CD4-positive, CD25-positive, alpha-beta regulatory T cell (primary cell): ENCODE measurements around the gene DGCR6L. TPM values are rescaled to one million over a fixed set of nuclear protein-coding genes. Genes with fewer than 3 reads are reported as not detected.
A peak's percentile ranks its signal among the peaks of the same experiment; 100 is the strongest.
"Not testable (repeated sequence)": the region's sequence is repeated elsewhere in the genome, so short reads cannot be mapped to it uniquely, and the experiment has no call there.

ENCODE experiments used
- ATAC-seq, 2 donors: fragments of 150-1000 bp; cut with Tn5 transposase; one replicate each; pipeline ENCODE4 v1.10.0; 2021; ENCODE audit warnings: low read depth in 2 of 2, moderate number of reproducible peaks in 2 of 2, moderate library complexity in 1 of 2
- DNase-seq, 3 donors: peaks; one replicate each; pipeline versions ENCODE4 v3.0.0 to v3.0.0-alpha.2; 2012 to 2022; ENCODE audit warnings: mixed read lengths in 1 of 3
- H3K27ac ChIP-seq: one replicate; pipeline ENCODE4 v1.7.0; 2013; ENCODE audit warnings: mild to moderate bottlenecking, low read length; ENCODE audit not compliant: insufficient read depth, poor library complexity, severe bottlenecking
- H3K27me3 ChIP-seq: one replicate; pipeline ENCODE4 v1.7.0; 2013; ENCODE audit warnings: low read length; ENCODE audit not compliant: control insufficient read depth, insufficient read depth
- H3K36me3 ChIP-seq: one replicate; pipeline ENCODE4 v1.7.0; 2013; ENCODE audit warnings: mild to moderate bottlenecking, low read length, moderate library complexity; ENCODE audit not compliant: control insufficient read depth, insufficient read depth
- H3K4me1 ChIP-seq: 2 replicates; pipeline ENCODE4 v1.7.0; 2013; ENCODE audit warnings: mild to moderate bottlenecking, low read length; ENCODE audit not compliant: insufficient read depth, control insufficient read depth, poor library complexity, severe bottlenecking
- H3K4me3 ChIP-seq: one replicate; pipeline ENCODE4 v1.7.0; 2013; ENCODE audit warnings: low read depth, mild to moderate bottlenecking, low read length, moderate library complexity
- H3K9me3 ChIP-seq, 2 experiments: 1 replicate in 1 of 2; 2 replicates in 1 of 2; pipeline ENCODE4 v1.7.0; 2013; ENCODE audit warnings: low read length in 2 of 2, mild to moderate bottlenecking in 1 of 2, moderate library complexity in 1 of 2; ENCODE audit not compliant: control insufficient read depth in 2 of 2
- H3K27ac Mint-ChIP-seq, 3 donors: one replicate each; pipeline ENCODE4 v1.8.0; 2020 to 2022; ENCODE audit warnings: mild to moderate bottlenecking in 3 of 3, mixed read lengths in 3 of 3, moderate library complexity in 2 of 3
- H3K27me3 Mint-ChIP-seq: one replicate; pipeline ENCODE4 v1.8.0; 2022; ENCODE audit warnings: mild to moderate bottlenecking, mixed read lengths
- H3K36me3 Mint-ChIP-seq: one replicate; pipeline ENCODE4 v1.8.0; 2020; ENCODE audit warnings: mixed read lengths
- H3K4me1 Mint-ChIP-seq, 4 donors: one replicate each; pipeline ENCODE4 v1.8.0; 2020 to 2022; ENCODE audit warnings: mixed read lengths in 4 of 4, mild to moderate bottlenecking in 1 of 4
- H3K4me3 Mint-ChIP-seq, 4 donors: one replicate each; pipeline ENCODE4 v1.8.0; 2020 to 2022; ENCODE audit warnings: mild to moderate bottlenecking in 4 of 4, mixed read lengths in 4 of 4, moderate library complexity in 3 of 4
- H3K9me3 Mint-ChIP-seq, 7 donors: one replicate each; pipeline ENCODE4 v1.8.0; 2020 to 2022; ENCODE audit warnings: mixed read lengths in 7 of 7, mild to moderate bottlenecking in 3 of 7, moderate library complexity in 2 of 7
- polyA plus RNA-seq, 4 donors: library from polyadenylated mRNA; unstranded; fragments of 300-500 nt; fragmentation: Illumina TruSeq; gene quantifications; one replicate each; pipeline ENCODE4 v1.2.3, GENCODE V29; 2021
- total RNA-seq: library from RNA; stranded (reverse); gene quantifications from one replicate; pipeline ENCODE4 v1.2.3, GENCODE V29; 2022

Gene DGCR6L
- total and polyA plus RNA-seq, 5 donors from 2014 or later, result 28.7 to 123 (median 111) TPM

GRCh38 chr22:20360261-20360660, 40.4 kb upstream of the DGCR6L start:
- not testable (repeated sequence) for DNase-seq, H3K36me3 Mint-ChIP-seq, H3K4me1 ChIP-seq, H3K9me3 Mint-ChIP-seq, H3K4me3 ChIP-seq, H3K36me3 ChIP-seq, H3K9me3 ChIP-seq, H3K27ac Mint-ChIP-seq, ATAC-seq, H3K4me1 Mint-ChIP-seq, H3K27me3 ChIP-seq, H3K4me3 Mint-ChIP-seq, H3K27me3 Mint-ChIP-seq, H3K27ac ChIP-seq

GRCh38 chr22:20358503-20359239, 38.8 kb upstream of the DGCR6L start:
- not testable (repeated sequence) for H3K27ac ChIP-seq, ATAC-seq, H3K4me3 ChIP-seq, H3K4me3 Mint-ChIP-seq, H3K27me3 Mint-ChIP-seq, DNase-seq, H3K27me3 ChIP-seq, H3K9me3 ChIP-seq, H3K4me1 ChIP-seq, H3K4me1 Mint-ChIP-seq, H3K36me3 ChIP-seq, H3K9me3 Mint-ChIP-seq, H3K27ac Mint-ChIP-seq, H3K36me3 Mint-ChIP-seq

GRCh38 chr22:20357967-20358366, 38.1 kb upstream of the DGCR6L start:
- H3K36me3 ChIP-seq, H3K4me1 Mint-ChIP-seq, H3K9me3 Mint-ChIP-seq, H3K4me3 ChIP-seq, H3K27ac ChIP-seq, H3K27me3 ChIP-seq, H3K9me3 ChIP-seq, H3K27me3 Mint-ChIP-seq, H3K4me1 ChIP-seq, H3K4me3 Mint-ChIP-seq, DNase-seq, H3K27ac Mint-ChIP-seq, ATAC-seq, H3K36me3 Mint-ChIP-seq: not testable (repeated sequence)

GRCh38 chr22:20356906-20357305, 37.0 kb upstream of the DGCR6L start:
- H3K4me1 ChIP-seq, H3K27me3 Mint-ChIP-seq, H3K36me3 ChIP-seq, DNase-seq, H3K9me3 Mint-ChIP-seq, H3K27me3 ChIP-seq, H3K4me1 Mint-ChIP-seq, H3K4me3 ChIP-seq, H3K9me3 ChIP-seq, ATAC-seq, H3K27ac ChIP-seq, H3K36me3 Mint-ChIP-seq, H3K4me3 Mint-ChIP-seq, H3K27ac Mint-ChIP-seq: not testable (repeated sequence)

GRCh38 chr22:20355939-20356636, 36.2 kb upstream of the DGCR6L start:
- H3K36me3 ChIP-seq, H3K36me3 Mint-ChIP-seq, H3K4me1 ChIP-seq, H3K27me3 Mint-ChIP-seq, DNase-seq, H3K4me3 Mint-ChIP-seq, H3K4me3 ChIP-seq, H3K9me3 Mint-ChIP-seq, H3K27ac Mint-ChIP-seq, H3K27ac ChIP-seq, H3K4me1 Mint-ChIP-seq, H3K27me3 ChIP-seq, ATAC-seq, H3K9me3 ChIP-seq: not testable (repeated sequence)

- Mint-ChIP-seq H3K4me1 (no peaks in the 10 kb centered on the region), H3K27me3 (no peaks in the 10 kb centered on the region), H3K9me3 (no peaks in the 10 kb centered on the region), H3K36me3 (no peaks in the 10 kb centered on the region), H3K4me3 (no peak overlapping the region), H3K27ac (peak overlapping the region in 1 of 3 donors; percentile 43)
- DNase-seq (no peak), ATAC-seq (no peak)
- H3K4me1 ChIP-seq, result no peaks in the 10 kb centered on the region
- H3K27ac ChIP-seq, result no peak overlapping the region
- H3K36me3 ChIP-seq, result no peaks in the 10 kb centered on the region
- no peak overlapping the region for H3K4me3 ChIP-seq
- no peaks in the 10 kb centered on the region for H3K9me3 ChIP-seq
- H3K27me3 ChIP-seq, result no peaks in the 10 kb centered on the region
These were observed 34.5 kb upstream of the DGCR6L start for GRCh38 chr22:20354238-20354975.

- not testable (repeated sequence) for H3K4me1 Mint-ChIP-seq, H3K27me3 ChIP-seq, H3K4me1 ChIP-seq, H3K27ac Mint-ChIP-seq, ATAC-seq, H3K36me3 Mint-ChIP-seq, DNase-seq, H3K4me3 Mint-ChIP-seq, H3K27ac ChIP-seq, H3K9me3 ChIP-seq, H3K4me3 ChIP-seq, H3K36me3 ChIP-seq, H3K27me3 Mint-ChIP-seq, H3K9me3 Mint-ChIP-seq
These were observed 32.7 kb upstream of the DGCR6L start for GRCh38 chr22:20352536-20352935.
